Esophagus (tissue), 2 donors: ENCODE results near the gene BDH1. TPM values are rescaled to one million over a fixed set of nuclear protein-coding genes. Genes with fewer than 3 reads are reported as not detected.
A peak's percentile ranks its signal among the peaks of the same experiment; 100 is the strongest.
"Not testable (repeated sequence)": the region's sequence is repeated elsewhere in the genome, so short reads cannot be mapped to it uniquely, and the experiment has no call there.

Source experiments
- H3K27ac ChIP-seq, 2 donors: one replicate each; pipeline ENCODE4 v1.5.1; 2013; ENCODE audit warnings: low read depth in 2 of 2, mild to moderate bottlenecking in 2 of 2, inconsistent platforms in 1 of 2, low read length in 1 of 2, moderate library complexity in 1 of 2
- H3K27me3 ChIP-seq, 2 donors: one replicate each; pipeline ENCODE4 v1.6.1; 2013; ENCODE audit warnings: low read length in 2 of 2, control low read depth in 1 of 2, mild to moderate bottlenecking in 1 of 2; ENCODE audit not compliant: insufficient read depth in 2 of 2, control insufficient read depth in 1 of 2
- H3K36me3 ChIP-seq, 2 donors: one replicate each; pipeline ENCODE4 v1.6.1; 2013; ENCODE audit warnings: low read length in 1 of 2; ENCODE audit not compliant: control insufficient read depth in 2 of 2, insufficient read depth in 2 of 2
- H3K4me1 ChIP-seq, 2 donors: one replicate each; pipeline ENCODE4 v1.6.1; 2013; ENCODE audit warnings: low read length in 1 of 2; ENCODE audit not compliant: control insufficient read depth in 2 of 2, insufficient read depth in 2 of 2
- H3K4me3 ChIP-seq, 2 donors: one replicate each; pipeline ENCODE4 v1.5.1; 2013; ENCODE audit warnings: low read length in 2 of 2, mild to moderate bottlenecking in 2 of 2, low read depth in 1 of 2, moderate library complexity in 1 of 2
- H3K9me3 ChIP-seq, 2 donors: one replicate each; pipeline ENCODE4 v1.6.1; 2013; ENCODE audit warnings: mild to moderate bottlenecking in 2 of 2, low read depth in 1 of 2, low read length in 1 of 2, moderate library complexity in 1 of 2; ENCODE audit not compliant: control insufficient read depth in 2 of 2, insufficient read depth in 1 of 2
- WGBS, 2 donors: extraction: QIAGEN DNeasy Blood & Tissue Kit; methylation state at CpG; one replicate each; pipeline ENCODE4 v1.1.7; 2013; 5-methylcytosine and 5-hydroxymethylcytosine counted together
- polyA plus RNA-seq, 2 donors: library from polyadenylated mRNA; stranded (reverse); fragments of 200-250 nt; gene quantifications; one replicate each; pipeline ENCODE4 v1.2.3, GENCODE V29; 2013
- donor health status: healthy with polysubstance abuse.
- donor health status: Bipolar disorder and iron deficiency.

BDH1 gene, protein sequence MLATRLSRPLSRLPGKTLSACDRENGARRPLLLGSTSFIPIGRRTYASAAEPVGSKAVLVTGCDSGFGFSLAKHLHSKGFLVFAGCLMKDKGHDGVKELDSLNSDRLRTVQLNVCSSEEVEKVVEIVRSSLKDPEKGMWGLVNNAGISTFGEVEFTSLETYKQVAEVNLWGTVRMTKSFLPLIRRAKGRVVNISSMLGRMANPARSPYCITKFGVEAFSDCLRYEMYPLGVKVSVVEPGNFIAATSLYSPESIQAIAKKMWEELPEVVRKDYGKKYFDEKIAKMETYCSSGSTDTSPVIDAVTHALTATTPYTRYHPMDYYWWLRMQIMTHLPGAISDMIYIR
- 10 to 100 TPM; 49.5 to 59.9 TPM for polyA plus RNA-seq

GRCh38 chr3:197555281-197556261 lies at the start of gene BDH1:
Gene BDH1, minus strand, starts transcription at chr3:197555968. Its CDS starts 9,525 bp downstream, at chr3:197546443.
- Histone ChIP-seq H3K36me3 (no peaks in the 10 kb centered on the region), H3K9me3 (no peaks in the 10 kb centered on the region), H3K27ac (peak within 1 kb of the TSS; percentile 94 to 98), H3K4me3 (peak within 1 kb of the TSS; percentile 83 to 92), H3K27me3 (no peaks in the 10 kb centered on the region), H3K4me1 (peaks cover 0 to 5% of the 10 kb centered on the region in 2 donors)
- WGBS, 2 donors: 0% methylated on average over 78 to 96 of the region's 96 CpGs

- H3K36me3 ChIP-seq: peaks cover 10 to 14% of the 10 kb centered on the region in 2 donors
- no peak overlapping the region for H3K4me3 ChIP-seq
- H3K9me3 ChIP-seq: no peaks in the 10 kb centered on the region
- 92 to 95% methylated on average over 15 of the region's 15 CpGs for WGBS, 2 donors
- H3K27me3 ChIP-seq: no peaks in the 10 kb centered on the region
- H3K27ac ChIP-seq: no peak overlapping the region
- peaks cover 2 to 8% of the 10 kb centered on the region in 2 donors for H3K4me1 ChIP-seq
These were observed 47.7 kb upstream of the BDH1 start for GRCh38 chr3:197603317-197603933.

DNA sequence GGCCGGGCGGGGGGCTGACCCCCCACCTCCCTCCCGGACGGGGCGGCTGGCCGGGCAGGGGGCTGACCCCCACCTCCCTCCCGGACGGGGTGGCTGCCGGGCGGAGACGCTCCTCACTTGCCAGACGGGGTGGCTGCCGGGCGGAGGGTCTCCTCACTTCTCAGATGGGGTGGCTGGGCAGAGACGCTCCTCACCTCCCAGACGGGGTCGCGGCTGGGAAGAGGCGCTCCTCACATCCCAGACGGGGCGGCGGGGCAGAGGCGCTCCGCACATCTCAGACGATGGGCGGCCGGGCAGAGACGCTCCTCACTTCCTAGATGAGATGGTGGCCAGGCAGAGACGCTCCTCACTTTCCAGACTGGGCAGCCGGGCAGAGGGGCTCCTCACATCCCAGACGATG lies 46.6 kb upstream of the BDH1 start:
- not testable (repeated sequence) for H3K36me3 ChIP-seq, H3K27ac ChIP-seq, H3K27me3 ChIP-seq, H3K4me1 ChIP-seq, H3K9me3 ChIP-seq, H3K4me3 ChIP-seq
- 93 to 96% methylated on average over 29 to 31 of the region's 31 CpGs for WGBS, 2 donors

DNA sequence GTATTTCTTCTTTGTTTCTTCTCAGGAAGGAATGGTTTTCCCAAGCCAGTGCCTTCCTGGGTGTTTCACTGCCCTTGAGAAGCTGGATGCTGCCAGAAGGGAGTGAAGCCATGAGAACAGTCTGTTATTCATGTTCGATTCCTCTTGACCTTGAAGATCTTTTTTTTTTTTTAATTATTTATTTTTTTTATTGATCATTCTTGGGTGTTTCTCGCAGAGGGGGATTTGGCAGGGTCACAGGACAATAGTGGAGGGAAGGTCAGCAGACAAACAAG lies 45.7 kb upstream of the BDH1 start:
- H3K4me1 ChIP-seq, H3K27me3 ChIP-seq, H3K27ac ChIP-seq, H3K4me3 ChIP-seq, H3K36me3 ChIP-seq, H3K9me3 ChIP-seq: not testable (repeated sequence)
- 58 to 70% methylated on average over 2 of the region's 2 CpGs for WGBS, 2 donors

DNA sequence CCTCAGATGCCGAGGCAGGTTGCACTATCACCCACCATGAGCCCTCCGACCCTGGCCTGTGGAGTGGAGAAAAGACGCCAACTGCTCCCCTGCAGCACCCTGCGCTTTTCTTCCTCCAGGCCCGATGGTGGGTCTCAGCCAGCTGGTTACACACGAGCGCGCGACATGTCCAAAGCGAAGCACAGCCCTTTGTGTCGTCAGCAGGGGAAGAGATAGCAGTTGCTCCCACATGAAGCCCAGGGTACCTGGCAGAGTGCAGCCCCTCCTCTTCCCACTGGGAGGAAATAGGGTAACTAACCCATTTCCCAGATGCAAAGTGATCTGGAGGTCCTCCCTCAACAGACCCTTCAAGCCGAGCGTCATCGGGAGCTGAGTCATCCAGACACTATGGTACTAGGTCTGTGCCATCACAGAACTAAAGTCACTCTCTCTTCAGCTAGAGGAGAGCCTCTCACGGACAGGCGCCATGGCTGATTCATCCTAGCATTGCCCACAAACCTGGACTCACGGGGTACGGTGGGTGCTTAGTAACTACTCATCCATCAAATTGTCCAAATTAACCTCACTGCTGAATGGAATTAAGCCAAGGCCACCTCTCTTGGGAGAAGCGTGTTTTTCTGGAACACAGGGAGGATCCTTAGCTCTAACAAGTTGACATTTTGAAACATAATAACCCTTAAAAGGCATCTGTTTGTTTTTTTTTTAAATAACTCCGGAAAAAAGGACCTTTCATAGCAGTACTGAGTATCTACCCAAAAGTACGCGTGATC lies 45.2 kb upstream of the BDH1 start:
- Histone ChIP-seq H3K27me3 (no peaks in the 10 kb centered on the region), H3K4me1 (peaks cover 2 to 8% of the 10 kb centered on the region in 2 donors), H3K9me3 (no peaks in the 10 kb centered on the region), H3K27ac (no peak overlapping the region), H3K4me3 (no peak overlapping the region), H3K36me3 (peaks cover 0 to 2% of the 10 kb centered on the region in 2 donors)
- 84 to 85% methylated on average over 22 of the region's 22 CpGs for WGBS, 2 donors

DNA sequence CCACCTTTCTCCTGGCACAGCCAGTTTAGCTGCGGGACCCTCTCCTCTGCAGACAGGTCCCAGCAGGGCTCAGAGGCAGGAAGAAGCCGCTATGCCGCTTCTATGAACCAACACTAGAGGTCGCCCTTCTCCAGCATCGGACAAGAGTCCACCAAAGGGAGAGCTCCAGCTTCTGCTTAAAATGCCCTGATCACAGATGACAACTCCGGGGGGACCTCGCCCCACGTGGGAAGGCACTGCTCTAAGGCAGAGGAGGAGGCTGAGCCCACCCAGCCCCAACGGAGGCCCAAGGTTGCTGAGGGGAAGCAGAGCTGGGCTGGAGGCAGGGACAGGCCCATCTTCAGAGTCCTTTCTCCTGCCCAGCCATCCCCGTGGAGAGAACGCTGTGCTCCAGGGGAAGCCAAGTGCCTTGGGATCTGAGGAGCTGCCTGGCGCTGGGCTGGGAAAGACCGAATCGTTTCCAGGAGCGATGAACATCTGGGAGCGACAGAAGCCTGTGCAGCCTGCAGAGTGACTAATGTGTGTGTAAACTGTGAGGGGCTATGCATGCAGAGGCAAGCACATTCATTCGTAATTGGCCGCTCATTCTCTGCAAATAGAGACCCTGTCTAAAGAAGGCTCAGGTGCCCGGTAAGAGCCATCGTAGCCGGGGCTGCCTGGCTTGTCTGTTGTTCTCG lies 43.5 kb upstream of the BDH1 start:
- 17 to 24% methylated on average over 22 of the region's 22 CpGs for WGBS, 2 donors
- Histone ChIP-seq H3K9me3 (no peaks in the 10 kb centered on the region), H3K4me3 (peak overlapping the region; percentile 6 to 21), H3K27ac (peak overlapping the region; percentile 34 to 54), H3K4me1 (peaks cover 2 to 8% of the 10 kb centered on the region in 2 donors), H3K27me3 (no peaks in the 10 kb centered on the region), H3K36me3 (peaks cover 0 to 2% of the 10 kb centered on the region in 2 donors)

DNA sequence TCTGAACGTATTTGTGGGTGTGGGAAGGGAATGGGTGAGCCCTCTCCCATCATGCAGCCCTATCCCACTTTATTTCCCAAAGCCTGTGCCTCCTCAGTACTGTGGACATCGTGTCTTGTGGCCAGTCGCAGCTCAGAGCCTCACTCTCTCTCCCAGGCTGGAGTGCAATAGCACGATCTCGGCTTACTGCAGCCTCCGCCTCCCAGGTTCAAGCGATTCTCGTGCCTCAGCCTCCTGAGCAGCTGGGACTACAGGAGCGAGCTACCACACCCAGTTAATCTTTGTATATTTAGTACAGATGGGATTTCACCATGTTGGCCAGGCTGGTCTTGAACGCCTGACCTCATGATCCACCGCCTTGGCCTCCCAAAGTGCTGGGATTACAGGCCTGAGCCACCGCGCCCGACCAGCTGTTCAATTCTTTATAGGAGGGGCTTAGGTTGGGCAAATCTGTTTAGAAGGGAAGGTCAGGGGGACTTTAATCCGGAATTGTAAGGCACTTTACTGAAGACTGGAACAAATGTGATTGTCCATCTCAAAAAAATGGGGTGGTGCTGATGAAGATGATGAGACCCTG lies 42.7 kb upstream of the BDH1 start:
- 67% methylated on average over 15 of the region's 15 CpGs for WGBS, 2 donors
- peaks cover 0 to 2% of the 10 kb centered on the region in 2 donors for H3K36me3 ChIP-seq
- no peak overlapping the region for H3K27ac ChIP-seq
- H3K27me3 ChIP-seq: no peaks in the 10 kb centered on the region
- peaks cover 2 to 8% of the 10 kb centered on the region in 2 donors for H3K4me1 ChIP-seq
- H3K4me3 ChIP-seq: no peak overlapping the region
- no peaks in the 10 kb centered on the region for H3K9me3 ChIP-seq

DNA sequence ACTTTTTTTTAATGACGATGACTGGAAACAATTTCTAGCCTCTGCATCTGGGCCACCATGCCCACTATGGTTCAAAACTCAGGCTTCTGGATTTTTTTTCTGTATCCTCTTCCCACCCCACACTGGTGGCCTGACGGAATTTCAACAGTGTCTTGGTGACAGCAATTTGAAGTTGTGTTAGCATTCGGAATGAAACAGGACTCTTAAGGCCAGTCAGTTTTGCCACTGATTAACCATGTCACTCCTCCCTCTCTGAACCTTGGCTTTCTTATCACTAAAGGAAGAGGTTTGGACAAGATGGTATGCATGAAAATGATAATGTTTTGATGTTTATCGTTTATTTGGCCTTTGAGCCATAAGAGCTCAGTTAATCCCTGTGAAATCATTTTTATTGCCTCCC lies 41.6 kb upstream of the BDH1 start:
- Histone ChIP-seq H3K27ac (no peak overlapping the region), H3K9me3 (no peaks in the 10 kb centered on the region), H3K27me3 (no peaks in the 10 kb centered on the region), H3K36me3 (no peaks in the 10 kb centered on the region), H3K4me3 (no peak overlapping the region), H3K4me1 (peaks cover 2 to 8% of the 10 kb centered on the region in 2 donors)
- WGBS, 2 donors: 59 to 71% methylated on average over 4 of the region's 4 CpGs
